ENCODE measurements around the gene SLC35F1.
"Not testable (repeated sequence)": the region's sequence is repeated elsewhere in the genome, so short reads cannot be mapped to it uniquely, and the experiment has no call there.

Gene SLC35F1

DNA sequence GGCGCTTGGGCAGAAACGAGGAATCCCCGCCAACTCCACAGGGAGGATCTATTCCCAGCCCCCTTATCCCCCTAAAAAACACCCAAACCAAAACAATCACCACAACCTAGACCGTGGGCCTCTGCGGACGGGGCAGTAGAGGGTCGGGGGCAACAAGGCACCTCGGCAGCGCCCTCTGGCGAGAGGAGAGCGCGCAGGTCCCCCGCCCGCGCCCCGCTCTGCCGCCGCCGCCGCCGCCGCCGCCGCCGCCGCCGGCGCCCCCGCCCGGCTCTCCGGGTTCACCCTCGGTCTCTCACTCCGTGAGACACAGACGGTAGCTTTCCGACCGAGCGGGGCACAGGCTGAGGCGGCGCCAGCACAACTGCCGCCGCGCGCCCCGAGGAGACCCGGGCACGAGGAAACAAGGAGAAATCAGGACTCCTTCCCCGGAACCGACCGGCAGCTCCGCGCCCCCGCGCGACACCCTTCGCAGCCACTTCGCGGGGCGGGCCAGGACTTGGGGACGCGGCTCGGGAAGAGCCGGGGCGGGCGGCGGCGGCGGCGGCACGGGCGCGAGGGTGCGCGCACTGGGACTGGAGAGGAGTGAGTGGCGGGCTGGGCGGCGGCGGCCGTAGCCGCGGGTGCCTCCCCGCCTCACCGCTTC lies at the start of gene SLC35F1:
Gene SLC35F1, plus strand, starts transcription at position 307 of the 643 bp plus-strand sequence.
- peak in 55 of 58 donors; percentile 10 to 79 (median 52) for DNase-seq

GRCh38 chr6:117858601-117859000 lies 48.5 kb upstream of the SLC35F1 start:
- not testable (repeated sequence) for DNase-seq

DNA sequence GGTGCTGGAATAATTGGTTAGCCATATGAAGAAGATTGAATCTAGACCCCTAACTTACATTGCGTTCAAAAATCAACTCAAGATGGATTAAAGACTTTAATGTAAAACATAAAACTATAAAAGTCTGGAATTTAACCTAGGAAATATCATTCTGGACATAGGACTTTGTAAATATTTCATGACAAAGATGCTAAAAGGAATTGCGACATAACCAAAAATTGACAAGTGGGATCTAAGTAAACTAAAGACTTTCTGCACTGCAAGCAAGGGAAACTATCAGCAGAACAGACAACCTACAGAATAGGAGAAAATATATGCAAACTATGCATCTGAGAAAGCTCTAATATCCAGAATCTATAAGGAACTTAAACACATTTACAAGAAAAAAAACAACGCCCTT lies 45.5 kb upstream of the SLC35F1 start:
- no peak for DNase-seq

DNA sequence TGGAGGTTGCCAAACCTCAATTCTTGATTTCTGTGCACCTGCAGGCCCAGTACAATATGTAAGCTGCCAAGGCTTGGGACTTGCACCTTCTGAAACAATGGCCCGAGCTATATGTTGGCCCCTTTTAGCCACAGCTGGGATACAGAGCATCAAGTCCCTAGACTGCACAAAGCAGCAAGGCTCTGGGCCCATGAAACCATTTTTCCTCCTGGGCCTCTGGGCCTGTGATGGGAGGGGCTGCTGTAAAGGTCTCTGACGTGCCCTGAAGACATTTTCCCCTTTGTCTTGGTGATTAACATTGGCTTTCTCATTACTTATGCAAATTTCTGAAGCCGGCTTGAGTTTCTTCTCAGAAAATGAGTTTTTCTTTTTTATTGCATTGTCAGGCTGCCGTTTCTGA lies 40.5 kb upstream of the SLC35F1 start:
- DNase-seq: no peak

GRCh38 chr6:117870486-117871242 lies 36.4 kb upstream of the SLC35F1 start:
- DNase-seq: no peak

GRCh38 chr6:117880824-117881223 lies 26.2 kb upstream of the SLC35F1 start:
- no peak for DNase-seq

DNA sequence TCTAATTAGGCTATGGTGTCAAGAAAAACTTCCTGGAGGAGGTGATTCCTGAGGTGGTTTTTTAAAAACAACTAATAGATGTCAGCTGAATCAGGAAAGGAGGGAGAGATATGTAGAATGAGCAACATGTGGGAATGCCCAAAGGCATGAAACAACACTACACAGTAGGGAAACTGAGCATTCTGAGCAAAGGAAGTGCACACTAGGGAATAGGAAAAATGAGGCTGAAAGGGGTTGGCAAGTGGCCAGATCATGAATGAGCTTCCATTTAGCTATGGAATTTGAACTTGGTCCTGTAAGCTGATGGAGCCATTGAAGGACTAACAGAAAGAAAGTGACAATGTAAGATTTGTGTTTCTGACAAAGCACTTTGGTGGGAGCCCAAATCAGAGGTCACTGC lies 16.9 kb upstream of the SLC35F1 start:
- no peak for DNase-seq

GRCh38 chr6:117906507-117906957 lies 532 bp upstream of the SLC35F1 start:
- peak in 2 of 58 donors; percentile 43 to 45 for DNase-seq

DNA sequence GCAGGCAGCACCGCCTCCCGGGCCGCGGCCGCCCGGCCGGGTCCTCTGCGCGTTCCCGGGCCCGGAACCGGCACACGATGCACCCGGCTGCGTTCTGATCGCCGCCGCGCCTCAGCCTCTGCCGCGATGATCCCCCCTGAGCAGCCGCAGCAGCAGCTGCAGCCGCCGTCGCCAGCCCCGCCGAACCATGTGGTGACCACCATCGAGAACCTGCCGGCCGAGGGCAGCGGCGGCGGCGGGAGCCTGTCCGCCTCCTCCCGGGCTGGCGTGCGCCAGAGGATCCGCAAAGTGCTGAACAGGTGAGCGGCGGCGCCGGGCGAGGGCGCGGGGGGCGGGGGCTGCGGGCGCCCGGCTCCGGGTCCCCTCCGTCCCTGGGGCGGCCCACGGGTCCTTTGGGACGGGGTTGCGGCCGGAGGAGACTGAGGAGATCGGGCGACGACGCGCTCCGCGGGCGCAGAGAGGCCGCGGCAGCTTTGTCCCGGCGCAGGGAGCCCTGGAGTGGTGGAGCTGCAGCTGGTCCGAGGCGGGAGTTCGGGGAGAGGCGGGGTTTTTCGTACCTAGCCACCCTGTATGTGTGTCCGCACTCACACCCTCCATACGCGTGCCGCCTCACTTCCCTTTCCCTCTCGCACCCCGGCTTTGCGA lies 659 bp downstream of the SLC35F1 start:
- DNase-seq: peak in 22 of 58 donors; percentile 3 to 61 (median 29)

- peak in 41 of 58 donors; percentile 4 to 61 (median 26) for DNase-seq
Observed at GRCh38 chr6:117908246-117909068, 1.4 kb downstream of the SLC35F1 start.

- no peak for DNase-seq
Observed at GRCh38 chr6:117909638-117910037, 2.6 kb downstream of the SLC35F1 start.

- DNase-seq: no peak
Observed at GRCh38 chr6:117910549-117910948, 3.5 kb downstream of the SLC35F1 start.

DNA sequence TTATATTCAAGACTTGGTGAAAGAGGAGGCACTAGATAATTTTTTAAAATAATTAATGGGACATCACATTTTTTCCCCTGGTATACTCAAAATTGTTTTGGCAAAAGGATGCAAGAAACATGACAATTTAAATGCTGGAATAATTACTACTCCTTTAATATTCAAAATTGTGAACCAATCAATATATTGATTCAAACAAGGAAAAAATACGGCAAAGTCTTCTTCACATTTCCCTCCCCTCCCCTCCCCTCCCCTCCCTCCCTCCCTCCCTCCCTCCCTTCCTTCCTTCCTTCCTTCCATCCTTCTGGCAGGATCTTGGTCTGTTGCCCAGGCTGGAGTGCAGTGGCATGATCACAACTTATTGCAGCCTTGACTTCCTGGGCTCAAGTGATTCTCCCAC lies 4.1 kb downstream of the SLC35F1 start:
- no peak for DNase-seq

- no peak for DNase-seq
Observed at GRCh38 chr6:117911660-117912059, 4.6 kb downstream of the SLC35F1 start.

GRCh38 chr6:117915846-117916245 lies 8.8 kb downstream of the SLC35F1 start:
- DNase-seq: no peak

DNA sequence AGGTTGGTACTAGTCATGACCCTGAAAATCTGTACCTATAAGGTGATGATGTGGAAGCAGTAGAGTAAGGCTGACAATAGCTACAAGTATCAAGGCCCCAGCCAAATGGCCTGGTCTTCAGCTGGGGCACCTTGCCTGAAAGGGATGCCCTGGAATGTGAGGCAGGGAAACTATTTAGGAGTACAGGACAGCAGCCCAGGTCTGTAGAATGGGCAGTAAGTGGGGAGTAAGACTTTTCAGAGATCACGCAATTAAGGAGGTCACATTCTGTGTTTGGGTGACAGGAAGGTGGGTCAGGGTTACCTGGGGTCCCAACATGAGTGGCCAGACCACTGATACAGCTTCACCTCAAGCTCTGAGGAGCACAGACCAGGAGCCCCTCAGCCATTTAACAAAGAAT lies 9.4 kb downstream of the SLC35F1 start:
- no peak for DNase-seq

DNA sequence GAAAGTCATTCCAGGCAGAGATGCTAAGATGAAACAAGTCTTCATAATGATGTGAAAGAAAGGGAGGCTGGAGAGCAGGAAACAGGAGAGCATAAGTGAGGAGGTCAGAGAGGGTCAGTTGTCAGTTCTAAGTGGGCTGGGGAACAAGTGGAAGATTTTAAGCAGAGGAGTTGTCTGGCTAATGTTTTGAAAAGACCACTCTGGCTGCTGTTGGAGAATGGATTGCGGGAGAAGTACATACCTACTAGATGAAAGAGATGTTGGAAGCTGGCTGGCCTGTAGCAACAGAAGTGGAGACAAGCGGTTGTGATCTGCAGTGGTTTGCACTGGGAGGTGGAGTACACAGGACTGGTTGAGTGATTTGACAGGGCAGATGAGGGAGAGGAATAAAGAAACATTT lies 10.1 kb downstream of the SLC35F1 start:
- DNase-seq: no peak

DNA sequence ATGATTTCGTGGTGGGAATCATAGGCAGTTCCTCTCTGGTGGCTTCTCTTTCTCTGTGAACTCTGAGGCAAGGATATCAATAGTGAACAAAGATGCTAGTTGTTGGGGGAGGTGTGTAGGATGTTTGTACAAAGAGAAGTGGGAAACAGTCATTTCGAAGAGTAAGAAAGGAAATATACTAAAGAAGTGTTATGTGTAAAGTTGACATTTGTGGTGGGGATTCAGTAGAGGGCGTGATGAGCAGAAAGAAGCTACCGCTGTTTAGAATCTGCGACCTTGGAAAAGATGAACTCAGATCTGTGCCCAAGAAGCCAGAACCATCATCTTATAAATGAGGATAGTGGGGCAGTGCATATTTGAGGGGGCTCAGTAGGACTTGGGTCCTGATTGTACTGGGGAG lies 11.4 kb downstream of the SLC35F1 start:
- no peak for DNase-seq

DNA sequence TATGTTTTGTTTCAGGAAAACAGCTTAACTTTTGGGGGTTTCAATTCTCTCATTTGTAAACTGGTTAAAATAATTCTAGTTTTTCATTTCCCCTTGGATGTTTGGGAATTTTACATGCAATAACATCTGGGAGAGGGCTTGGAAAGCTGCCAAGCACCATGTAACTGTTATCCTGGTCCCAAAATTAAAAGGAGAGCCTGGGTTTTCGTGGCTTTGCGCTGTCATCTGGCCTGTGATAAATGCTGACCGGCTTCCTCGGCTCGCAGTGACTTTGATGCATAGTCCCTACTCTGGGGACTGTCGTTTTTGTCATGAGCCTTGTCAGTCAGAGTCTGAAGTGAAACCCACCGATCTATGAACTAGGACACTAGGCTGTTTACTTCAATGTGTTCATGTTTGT lies 12.2 kb downstream of the SLC35F1 start:
- peak in 1 of 58 donors; percentile 1 for DNase-seq

DNA sequence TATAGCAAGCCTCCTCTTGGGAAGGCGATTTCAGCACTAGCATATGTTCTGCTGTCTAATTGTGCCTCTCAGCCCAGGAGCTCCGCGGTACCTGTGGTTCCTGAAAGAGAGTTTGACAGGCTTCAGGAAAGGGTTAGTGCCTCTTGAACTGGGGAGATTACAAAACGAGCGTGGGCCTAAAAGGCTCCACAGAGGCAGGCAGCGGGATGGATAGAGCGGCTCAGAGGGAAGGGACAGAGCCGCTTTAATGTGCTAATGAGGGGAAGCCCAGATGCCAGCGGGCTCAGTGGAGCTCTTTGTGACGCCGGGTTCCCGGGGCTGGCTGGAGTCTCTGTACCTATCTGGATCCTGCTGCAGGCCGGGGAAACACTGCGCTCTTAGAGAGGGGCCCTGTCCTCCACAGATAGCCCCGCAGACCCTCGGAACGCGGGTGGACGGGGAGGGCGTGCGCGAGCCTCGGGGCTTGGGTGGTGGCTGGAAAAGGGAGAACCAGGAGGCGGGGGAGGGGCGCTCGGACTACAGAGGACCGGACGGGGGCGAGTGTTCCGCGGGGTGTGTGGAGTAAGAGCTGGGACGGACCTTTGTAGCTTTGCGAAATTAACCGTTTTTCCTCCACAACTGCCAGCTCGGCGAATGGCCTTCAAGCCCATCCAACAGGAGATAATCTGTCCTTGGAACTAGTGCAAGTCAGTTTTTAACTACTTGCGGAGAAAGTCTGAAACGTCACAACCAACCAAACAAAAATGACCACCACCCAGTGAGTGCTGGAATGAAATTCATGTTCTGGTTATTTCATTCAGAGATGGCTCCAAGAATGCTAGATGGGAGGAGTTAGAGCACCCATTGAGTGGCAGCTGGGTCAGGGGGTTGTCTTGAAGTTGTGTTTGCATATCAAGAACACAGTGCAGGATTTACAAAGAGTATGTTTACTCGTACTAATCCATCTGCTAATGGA lies 13.0 kb downstream of the SLC35F1 start:
- peak in 55 of 58 donors; percentile 12 to 89 (median 61) for DNase-seq
